HG03064 (cell line): ENCODE measurements around the gene ASMT.
"Not testable (repeated sequence)": the region's sequence is repeated elsewhere in the genome, so short reads cannot be mapped to it uniquely, and the experiment has no call there.

Experiments used
- ATAC-seq: cut with Tn5 transposase; IDR thresholded peaks from one replicate; pipeline ENCODE4 v1.9.1; 2021; ENCODE audit warnings: low read depth; ENCODE audit not compliant: unreplicated experiment

ASMT gene

GRCh38 chrX:1597345-1598020, 17.4 kb upstream of the ASMT start:
- no peak for ATAC-seq

DNA sequence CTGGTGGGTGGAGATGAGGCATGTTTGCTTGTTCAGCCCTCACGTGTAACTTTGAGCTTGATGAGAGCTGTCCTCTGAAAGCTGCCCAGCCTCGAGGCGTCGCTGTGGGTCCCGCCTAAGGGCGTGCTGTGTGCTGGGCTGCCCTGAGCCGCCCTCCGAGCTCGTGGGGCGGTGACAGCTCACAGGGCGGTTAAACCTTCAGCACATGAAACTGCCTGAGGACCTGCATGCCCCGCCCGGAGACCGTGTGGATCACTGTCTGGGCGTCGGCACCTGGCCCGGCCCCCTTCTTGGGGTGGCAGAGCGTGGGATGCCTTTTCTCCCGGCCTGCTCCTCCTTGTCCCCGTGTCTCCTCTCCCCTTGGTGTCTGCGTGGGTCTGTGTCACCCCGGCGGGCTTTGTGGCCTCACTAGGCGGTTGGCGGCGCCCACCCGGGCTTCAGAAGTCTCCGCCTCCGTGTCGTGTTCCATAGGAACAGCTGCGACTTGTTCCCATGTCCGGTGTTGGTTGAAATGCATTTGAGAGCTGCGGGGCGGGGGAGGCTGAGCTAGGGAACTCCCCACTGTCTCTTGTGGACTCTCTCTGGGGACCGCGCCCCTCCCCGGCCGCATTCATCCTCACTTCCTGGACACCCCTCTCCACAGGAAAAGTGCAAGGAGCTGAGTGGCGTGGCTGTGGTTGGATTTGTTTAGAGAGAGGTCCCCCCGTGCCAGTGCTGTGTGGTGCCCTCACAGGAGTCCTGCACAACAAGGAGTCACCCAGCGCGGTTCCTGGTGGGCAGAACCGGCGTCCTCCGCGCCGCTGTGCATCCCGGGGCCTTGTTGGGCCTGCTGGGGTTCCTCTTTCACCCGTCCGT, 16.6 kb upstream of the ASMT start:
- ATAC-seq, result no peak

DNA sequence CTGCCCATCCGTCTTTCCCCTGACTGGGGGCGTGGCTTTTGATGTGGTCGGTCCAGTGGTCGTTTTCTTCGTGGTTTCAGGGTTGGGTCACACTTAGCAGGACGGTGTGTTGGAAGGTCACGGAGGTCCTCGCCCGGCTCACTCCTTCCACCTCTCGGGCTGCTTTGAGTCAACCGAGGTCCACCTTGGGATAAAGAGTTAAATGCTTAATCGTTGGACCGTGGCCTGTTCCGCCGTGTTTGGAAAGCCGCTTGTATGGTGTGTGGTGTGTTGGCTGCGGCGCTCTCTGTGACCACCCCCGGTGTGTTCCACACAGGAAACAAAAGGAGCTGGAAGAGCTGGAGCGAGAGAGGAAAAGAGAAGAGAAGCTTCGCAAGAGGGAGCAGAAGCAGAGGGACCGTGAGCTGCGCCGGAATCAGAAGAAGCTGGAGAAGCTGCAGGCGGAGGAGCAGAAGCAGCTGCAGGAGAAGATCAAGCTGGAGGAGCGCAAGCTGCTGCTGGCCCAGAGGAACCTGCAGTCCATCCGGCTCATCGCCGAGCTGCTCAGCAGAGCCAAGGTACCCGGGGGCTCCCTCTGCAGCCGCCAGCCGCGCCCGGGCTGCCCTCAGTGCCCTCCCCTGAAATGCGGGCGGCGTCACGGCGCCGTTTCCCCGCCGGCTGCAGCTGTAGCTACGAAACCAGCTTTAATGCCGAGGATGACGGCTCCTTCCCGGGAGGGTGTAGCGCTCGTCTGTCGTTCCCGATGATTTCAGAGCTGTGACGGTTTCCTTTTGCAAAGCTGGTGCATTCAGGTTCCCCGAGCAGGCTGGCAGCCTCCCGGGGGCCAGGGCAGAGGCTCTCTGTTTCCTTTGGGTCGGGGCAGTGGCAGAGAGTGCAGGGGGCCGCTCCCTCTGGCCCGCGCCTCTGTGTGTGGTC, 15.7 kb upstream of the ASMT start:
- ATAC-seq, result no peak

- ATAC-seq, result no peak
These were observed 15.0 kb upstream of the ASMT start for GRCh38 chrX:1599791-1600405.

DNA sequence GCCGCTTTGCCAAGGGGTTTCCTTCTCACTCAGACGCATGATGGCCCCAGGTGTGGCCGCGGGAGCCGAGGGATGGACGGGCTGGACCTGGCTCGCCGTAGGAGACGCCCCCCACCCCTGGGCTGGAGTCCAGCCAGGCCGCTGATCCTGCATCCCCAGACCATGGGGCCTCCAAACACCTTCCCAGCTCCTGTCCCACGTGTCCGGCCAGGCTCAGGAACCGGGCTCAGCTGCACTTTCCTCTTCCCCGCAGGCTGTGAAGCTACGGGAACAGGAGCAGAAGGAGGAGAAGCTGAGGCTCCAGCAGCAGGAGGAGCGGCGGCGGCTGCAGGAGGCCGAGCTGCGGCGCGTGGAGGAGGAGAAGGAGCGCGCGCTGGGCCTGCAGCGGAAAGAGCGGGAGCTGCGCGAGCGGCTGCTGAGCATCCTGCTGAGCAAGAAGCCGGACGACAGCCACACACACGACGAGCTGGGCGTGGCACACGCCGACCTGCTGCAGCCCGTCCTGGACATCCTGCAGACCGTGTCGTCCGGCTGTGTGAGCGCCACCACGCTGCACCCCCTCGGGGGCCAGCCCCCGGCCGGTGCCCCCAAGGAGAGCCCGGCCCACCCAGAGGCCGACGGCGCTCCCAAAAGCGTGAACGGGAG, 14.3 kb upstream of the ASMT start:
- no peak for ATAC-seq

GRCh38 chrX:1601051-1601767, 13.7 kb upstream of the ASMT start:
- no peak for ATAC-seq

- no peak for ATAC-seq
These were observed 13.1 kb upstream of the ASMT start for GRCh38 chrX:1601768-1602085.

DNA sequence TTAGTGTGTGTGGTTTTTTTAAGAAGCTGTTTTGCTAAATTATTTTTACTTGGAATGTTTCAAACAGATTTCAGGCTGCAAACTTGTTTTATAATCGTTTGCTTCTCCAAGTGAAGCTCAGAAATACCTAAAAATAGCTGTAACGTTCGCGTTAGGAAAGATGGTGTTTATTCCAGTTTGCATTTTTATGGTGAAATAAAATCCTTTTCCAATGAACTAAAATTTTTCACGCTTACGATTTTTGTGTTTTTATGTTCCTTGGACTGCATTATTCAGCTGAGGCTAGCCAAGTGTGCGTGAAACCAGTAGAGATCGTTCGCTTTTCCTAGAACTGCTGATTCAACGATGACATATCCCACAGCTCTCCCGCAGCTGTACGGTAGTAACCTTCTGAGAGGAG, 12.6 kb upstream of the ASMT start:
- ATAC-seq, result no peak

GRCh38 chrX:1606496-1606895, 8.4 kb upstream of the ASMT start:
- no peak for ATAC-seq

DNA sequence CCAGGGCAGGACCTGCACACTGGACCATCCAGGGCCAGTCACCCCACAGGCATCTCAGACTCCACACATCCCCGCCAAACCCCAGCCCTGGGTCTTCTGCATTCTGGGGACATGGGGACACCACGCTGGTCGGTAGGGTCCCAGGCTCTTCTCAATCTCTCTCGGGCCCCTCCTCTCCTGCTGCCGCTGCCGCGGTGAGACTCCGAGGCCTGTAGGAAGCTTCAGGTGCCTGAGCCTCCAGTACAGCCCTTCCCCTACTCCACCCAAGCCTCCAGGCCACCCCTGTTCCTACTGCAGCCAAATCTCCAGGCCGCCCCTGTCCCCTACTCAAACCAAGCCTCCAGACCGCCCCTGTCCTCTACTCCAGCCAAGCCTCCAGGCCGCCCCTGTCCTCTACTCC, 5.5 kb upstream of the ASMT start:
- no peak for ATAC-seq

DNA sequence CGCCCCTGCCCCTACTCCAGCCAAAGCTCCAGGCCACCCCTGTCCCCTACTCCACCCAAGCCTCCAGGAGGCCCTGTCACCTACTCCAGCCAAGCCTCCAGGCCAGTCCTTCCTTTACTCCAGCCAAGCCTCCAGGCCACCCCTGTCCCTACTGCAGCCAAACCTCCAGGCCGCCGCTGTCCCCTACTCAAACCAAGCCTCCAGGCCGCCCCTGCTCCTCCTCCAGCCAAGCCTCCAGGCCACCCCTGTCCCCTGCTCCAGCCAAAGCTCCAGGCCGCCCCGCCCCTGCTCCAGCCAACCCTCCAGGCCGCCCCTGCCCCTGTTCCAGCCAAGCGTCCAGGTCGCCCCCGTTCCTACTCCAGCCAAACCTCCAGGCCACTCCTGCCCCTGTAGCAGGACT, 5.1 kb upstream of the ASMT start:
- ATAC-seq, result no peak

DNA sequence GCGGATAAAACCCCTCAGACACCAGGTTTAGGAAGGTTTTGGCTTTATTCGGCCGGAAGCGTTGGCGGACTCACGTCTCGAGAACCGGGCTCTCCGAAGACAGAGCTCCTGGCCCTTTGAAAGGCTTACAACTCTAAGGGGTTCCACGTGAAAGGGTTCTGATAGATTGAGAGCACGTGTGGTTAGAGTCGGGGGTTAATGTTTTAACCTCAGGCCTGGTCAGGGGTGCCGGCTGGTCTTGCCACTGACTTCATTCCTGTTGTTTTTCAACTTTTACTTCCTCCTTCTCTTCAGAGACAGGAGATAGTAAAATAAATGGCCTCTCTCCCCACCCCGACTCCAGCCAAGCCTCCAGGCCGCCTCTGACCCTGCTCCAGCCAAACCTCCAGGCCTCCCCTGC, 4.7 kb upstream of the ASMT start:
- ATAC-seq, result no peak

- no peak for ATAC-seq
These were observed 4.1 kb upstream of the ASMT start for GRCh38 chrX:1610736-1611135.

GRCh38 chrX:1612641-1613286, 2.1 kb upstream of the ASMT start:
- ATAC-seq, result no peak

- no peak for ATAC-seq
These were observed 3.8 kb downstream of the ASMT start for GRCh38 chrX:1618689-1619088.

DNA sequence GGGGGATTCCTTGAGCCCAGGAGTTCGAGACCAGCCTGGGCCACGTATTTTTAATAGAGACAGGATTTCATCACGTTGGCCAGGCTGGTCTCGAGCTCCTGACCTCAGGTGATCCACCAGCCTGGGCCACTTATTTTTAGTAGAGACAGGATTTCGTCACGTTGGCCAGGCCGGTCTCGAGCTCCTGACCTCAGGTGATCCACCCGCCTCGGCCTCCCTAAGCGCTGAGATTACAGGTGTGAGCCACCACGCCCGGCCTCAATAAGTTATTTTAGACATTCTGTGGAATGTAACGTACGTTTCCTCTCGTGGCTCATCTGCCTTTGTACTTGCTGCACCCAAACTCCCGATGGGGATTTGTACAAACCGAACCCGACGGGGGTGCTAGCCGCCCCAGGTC, 8.8 kb downstream of the ASMT start:
- ATAC-seq, result no peak

- not testable (repeated sequence) for ATAC-seq
These were observed 9.4 kb downstream of the ASMT start for GRCh38 chrX:1624158-1624860.

DNA sequence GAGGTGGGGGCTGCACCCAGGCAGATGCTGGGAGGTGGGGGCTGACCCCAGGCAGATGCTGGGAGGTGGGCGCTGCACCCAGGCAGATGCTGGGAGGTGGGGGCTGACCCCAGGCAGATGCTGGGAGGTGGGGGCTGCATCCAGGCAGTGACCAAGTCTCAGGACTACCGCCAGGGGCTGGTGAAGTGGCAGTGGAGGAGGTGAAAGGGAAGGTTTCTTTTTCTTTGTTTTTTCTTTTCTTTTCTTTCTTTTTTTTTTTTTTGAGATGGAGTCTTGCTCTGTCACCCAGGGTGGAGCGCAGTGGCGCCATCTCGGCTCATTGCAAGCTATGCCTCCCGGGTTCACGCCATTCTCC, 10.0 kb downstream of the ASMT start:
- not testable (repeated sequence) for ATAC-seq

GRCh38 chrX:1629244-1629643, 14.4 kb downstream of the ASMT start:
- no peak for ATAC-seq
